Pancreas (tissue), 10 donors: ENCODE data around the gene DUSP21. TPM values are rescaled to one million over a fixed set of nuclear protein-coding genes. Genes with fewer than 3 reads are reported as not detected.
A peak's percentile ranks its signal among the peaks of the same experiment; 100 is the strongest.

Experiments
- ATAC-seq, 4 donors: fragments of 200-7000 bp; cut with Tn5 transposase; one replicate each; pipeline versions ENCODE4 v1.8.0 to v1.9.1; 2020; ENCODE audit warnings: mild to moderate bottlenecking in 4 of 4, moderate library complexity in 4 of 4
- DNase-seq, 6 donors: peaks; one replicate each; pipeline ENCODE4 v3.0.0-alpha.2; 2020
- FAIRE-seq: peaks from 2 replicates; lab custom pipeline; 2012; peaks lifted over from hg19 to GRCh38; lab: Jason Lieb, UNC
- H3K27ac ChIP-seq, 4 donors: fragments of 200-600 bp; sonication (generic); 1 replicate in 3 of 4; 2 replicates in 1 of 4; pipeline versions ENCODE4 v1.5.0 to v1.8.0; 2020
- H3K27me3 ChIP-seq, 4 donors: fragments of 200-600 bp; one replicate each; pipeline ENCODE4 v1.8.0; 2021
- H3K36me3 ChIP-seq, 3 donors: fragments of 200-600 bp; sonication (generic) in 1 of 3; one replicate each; pipeline versions ENCODE4 v1.5.0 to v1.8.0; 2020 to 2021
- H3K4me1 ChIP-seq, 3 donors: fragments of 200-600 bp; one replicate each; pipeline ENCODE4 v1.8.0; 2021
- H3K4me3 ChIP-seq, 4 donors: fragments of 200-600 bp; sonication (generic) in 2 of 4; one replicate each; pipeline versions ENCODE4 v1.5.0 to v1.8.0; 2020 to 2021
- H3K9me3 ChIP-seq, 4 donors: fragments of 200-600 bp; one replicate each; pipeline ENCODE4 v1.8.0; 2021
- WGBS, 2 donors: extraction: QIAGEN DNeasy Blood & Tissue Kit; methylation state at CpG; one replicate each; pipeline ENCODE4 v1.1.7; 2013; 5-methylcytosine and 5-hydroxymethylcytosine counted together
- intact Hi-C, 3 donors: fragments of 100-400 bp; cut with DNase I; formaldehyde crosslinking; loops; one replicate each; pipeline versions ENCODE4 v1.11.1 to v1.14.2; 2022
- polyA plus RNA-seq, 2 donors: library from polyadenylated mRNA; stranded (reverse); fragments of 200-250 nt; gene quantifications; one replicate each; pipeline ENCODE4 v1.2.3, GENCODE V29; 2013
- total RNA-seq, 6 donors: library from RNA; stranded (reverse); fragmentation: NEBNext Ultra II Directional in 4 of 6; extraction: Animal tissue kit (Norgen Biotek cat#: 25700) in 4 of 6; gene quantifications; one replicate each; pipeline versions ENCODE4 v1.2.1 to v1.2.4, GENCODE V29; 2021 to 2023
- TF ChIP-seq, protein P1 (sequence below), 4 donors: fragments of 200-600 bp; sonication (generic) in 3 of 4; IDR thresholded peaks; one replicate each; pipeline versions ENCODE4 v1.5.0 to v1.8.0; 2021; ENCODE audit warnings: antibody characterized with exemption in 4 of 4
- donor health status: healthy with polysubstance abuse.
- donor health status: DM: no; HTN: no; CAD: no; lungs with moderate emphysema.
- donor health status: DM: no; HTN: no; CAD: no.
- donor health status: control.
- donor health status: control.
- donor health status: Bipolar disorder and iron deficiency.
- donor health status: DM: yes; HTN: yes; CAD: no.
- donor health status: DM: no; HTN: no; CAD: no.
- donor health status: DM: no; HTN: no; CAD: no.
- donor health status: DM: yes; HTN: yes; CAD: no.

Gene DUSP21
- total and polyA plus RNA-seq, 8 donors = not detected

DNA sequence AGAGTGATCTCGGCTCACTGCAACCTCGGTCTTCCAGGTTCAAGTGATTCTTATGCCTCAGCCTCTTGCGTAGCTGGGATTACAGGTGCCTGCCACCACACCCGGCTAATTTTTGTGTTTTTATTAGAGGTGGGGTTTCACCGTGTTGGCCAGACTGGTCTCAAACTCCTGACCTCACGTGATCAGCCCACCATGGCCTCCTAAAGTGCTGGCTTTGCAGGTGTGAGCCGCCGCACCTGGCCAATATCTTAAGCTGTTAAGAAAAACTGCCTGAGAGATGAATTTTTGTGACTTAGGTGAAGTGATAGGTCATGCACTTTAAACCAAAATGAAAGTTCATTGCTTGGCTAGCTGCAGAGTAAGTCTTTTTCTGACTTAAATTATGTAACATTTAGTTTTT is 35.0 kb downstream of the DUSP21 start:
- FAIRE-seq = no peak
- intact Hi-C loops = no loop called here
- no peak for DNase-seq
- 82 to 94% methylated on average over 8 of the region's 8 CpGs for WGBS, 2 donors
- TF ChIP-seq, protein P1, sequence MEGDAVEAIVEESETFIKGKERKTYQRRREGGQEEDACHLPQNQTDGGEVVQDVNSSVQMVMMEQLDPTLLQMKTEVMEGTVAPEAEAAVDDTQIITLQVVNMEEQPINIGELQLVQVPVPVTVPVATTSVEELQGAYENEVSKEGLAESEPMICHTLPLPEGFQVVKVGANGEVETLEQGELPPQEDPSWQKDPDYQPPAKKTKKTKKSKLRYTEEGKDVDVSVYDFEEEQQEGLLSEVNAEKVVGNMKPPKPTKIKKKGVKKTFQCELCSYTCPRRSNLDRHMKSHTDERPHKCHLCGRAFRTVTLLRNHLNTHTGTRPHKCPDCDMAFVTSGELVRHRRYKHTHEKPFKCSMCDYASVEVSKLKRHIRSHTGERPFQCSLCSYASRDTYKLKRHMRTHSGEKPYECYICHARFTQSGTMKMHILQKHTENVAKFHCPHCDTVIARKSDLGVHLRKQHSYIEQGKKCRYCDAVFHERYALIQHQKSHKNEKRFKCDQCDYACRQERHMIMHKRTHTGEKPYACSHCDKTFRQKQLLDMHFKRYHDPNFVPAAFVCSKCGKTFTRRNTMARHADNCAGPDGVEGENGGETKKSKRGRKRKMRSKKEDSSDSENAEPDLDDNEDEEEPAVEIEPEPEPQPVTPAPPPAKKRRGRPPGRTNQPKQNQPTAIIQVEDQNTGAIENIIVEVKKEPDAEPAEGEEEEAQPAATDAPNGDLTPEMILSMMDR (IDR thresholded peaks at IDR 0.05) = no peak
- ATAC-seq = no peak
- Histone ChIP-seq H3K36me3 (no peaks in the 10 kb centered on the region), H3K27me3 (no peaks in the 10 kb centered on the region), H3K4me3 (no peak overlapping the region), H3K4me1 (peaks cover 0 to 21% (median 14%) of the 10 kb centered on the region in 3 donors), H3K9me3 (no peaks in the 10 kb centered on the region), H3K27ac (no peak overlapping the region)

DNA sequence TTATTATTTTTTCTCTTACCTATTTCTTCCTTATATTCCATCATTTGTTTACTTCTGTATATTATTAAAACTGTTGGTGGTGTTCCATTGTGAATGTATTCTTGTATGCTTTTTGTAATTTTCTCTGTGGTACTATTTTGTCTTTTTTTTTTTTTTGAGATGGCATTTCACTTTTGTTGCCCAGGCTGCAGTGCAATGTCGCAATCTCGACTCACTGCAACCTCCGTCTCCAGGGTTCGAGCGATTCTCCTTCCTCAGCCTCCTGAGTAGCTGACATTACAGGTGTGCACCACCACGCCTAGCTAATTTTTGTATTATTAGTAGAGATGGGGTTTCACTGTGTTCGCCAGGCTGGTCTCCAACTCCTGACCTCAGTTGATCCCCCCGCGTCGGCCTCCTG is 37.7 kb downstream of the DUSP21 start:
- DNase-seq = no peak
- no peak for ATAC-seq

DNA sequence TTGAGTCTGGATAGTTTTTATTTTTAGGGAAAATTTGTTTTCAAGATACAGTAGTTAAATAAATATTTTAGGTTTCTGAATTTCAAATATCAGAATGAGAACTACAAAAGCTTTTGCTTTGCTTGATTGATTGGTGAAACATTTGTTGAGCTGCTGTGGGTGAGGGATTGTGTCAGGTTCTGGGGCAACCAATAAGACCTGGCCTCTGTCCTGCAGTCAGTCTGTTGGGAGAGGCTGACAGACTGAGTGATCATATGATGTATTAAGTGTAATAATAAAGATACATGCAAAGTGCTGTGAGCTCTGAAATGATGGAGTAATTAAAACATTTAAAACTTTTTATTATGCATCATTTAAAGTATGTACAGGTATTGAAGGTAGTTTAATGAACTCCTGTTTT is 38.8 kb downstream of the DUSP21 start:
- H3K36me3 ChIP-seq = no peaks in the 10 kb centered on the region
- ATAC-seq (no peak), DNase-seq (no peak), FAIRE-seq (no peak)
- peaks cover 0 to 8% (median 7%) of the 10 kb centered on the region in 3 donors for H3K4me1 ChIP-seq
- no peaks in the 10 kb centered on the region for H3K9me3 ChIP-seq
- H3K4me3 ChIP-seq = no peak overlapping the region
- no peaks in the 10 kb centered on the region for H3K27me3 ChIP-seq
- TF ChIP-seq, protein P1 (IDR thresholded peaks at IDR 0.05) = no peak
- H3K27ac ChIP-seq = no peak overlapping the region
- intact Hi-C loops = no loop called here

More for the DNA sequence above, 37.7 kb downstream of the DUSP21 start:
- no peak overlapping the region for H3K4me3 ChIP-seq
- 95 to 98% methylated on average over 10 of the region's 10 CpGs for WGBS, 2 donors
- no peak for FAIRE-seq
- intact Hi-C loops = no loop called here
- H3K4me1 ChIP-seq = peaks cover 0 to 14% (median 8%) of the 10 kb centered on the region in 3 donors
- H3K27ac ChIP-seq = no peak overlapping the region
- TF ChIP-seq, protein P1 (IDR thresholded peaks at IDR 0.05) = no peak
- no peaks in the 10 kb centered on the region for H3K27me3 ChIP-seq
- H3K9me3 ChIP-seq = no peaks in the 10 kb centered on the region
- no peaks in the 10 kb centered on the region for H3K36me3 ChIP-seq

DNA sequence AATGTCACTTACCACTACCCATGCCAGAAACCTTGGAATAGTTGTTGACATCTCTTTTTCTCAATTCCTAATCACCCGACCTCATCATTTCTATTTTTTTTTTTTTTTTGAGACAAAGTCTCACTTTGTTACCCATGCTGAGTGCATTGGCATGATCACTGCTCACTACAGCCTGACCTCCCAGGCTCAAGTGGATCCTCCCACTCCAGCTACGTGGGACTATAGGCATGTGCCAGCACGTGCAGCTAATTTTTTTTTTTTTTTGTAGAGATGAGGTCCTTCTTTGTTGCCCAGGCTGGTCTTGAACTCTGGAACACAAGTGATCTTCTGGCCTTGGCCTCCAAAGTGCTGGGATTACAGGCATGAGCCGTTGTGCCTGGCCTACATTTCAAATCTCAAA is 41.1 kb downstream of the DUSP21 start:
- Histone ChIP-seq H3K9me3 (no peaks in the 10 kb centered on the region), H3K4me3 (no peak overlapping the region), H3K27me3 (no peaks in the 10 kb centered on the region), H3K4me1 (peaks cover 6 to 14% (median 10%) of the 10 kb centered on the region in 3 donors), H3K36me3 (no peaks in the 10 kb centered on the region), H3K27ac (no peak overlapping the region)
- TF ChIP-seq, protein P1 (IDR thresholded peaks at IDR 0.05) = no peak
- FAIRE-seq (no peak), ATAC-seq (peak in 2 of 4 donors; percentile 38 to 39), DNase-seq (no peak)
- 22 to 39% methylated on average over 4 of the region's 4 CpGs for WGBS, 2 donors
- intact Hi-C loops = no loop called here

DNA sequence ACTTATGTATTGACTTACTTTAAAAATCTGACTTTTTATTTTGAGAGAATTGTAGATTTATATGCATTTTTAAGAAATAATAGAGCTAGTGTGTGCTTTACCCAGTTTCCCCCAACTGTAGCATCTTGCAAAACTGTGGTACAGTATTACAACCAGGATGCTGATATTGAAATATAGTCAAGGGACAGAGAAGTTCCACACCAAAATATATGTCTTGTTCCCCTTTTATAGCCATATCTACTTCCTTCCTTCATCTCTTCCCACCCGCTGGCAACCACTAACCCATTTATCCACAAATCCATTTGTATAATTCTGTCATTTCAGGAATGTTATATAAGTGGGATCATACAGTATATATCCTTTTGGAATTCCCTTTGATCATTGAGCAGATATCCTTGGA is 46.0 kb downstream of the DUSP21 start:
- FAIRE-seq (no peak), ATAC-seq (no peak), DNase-seq (no peak)
- Histone ChIP-seq H3K4me3 (no peak overlapping the region), H3K4me1 (peaks cover 6 to 13% (median 12%) of the 10 kb centered on the region in 3 donors), H3K9me3 (no peaks in the 10 kb centered on the region), H3K27me3 (no peaks in the 10 kb centered on the region), H3K36me3 (no peaks in the 10 kb centered on the region), H3K27ac (no peak overlapping the region)
- intact Hi-C loops = no loop called here
- WGBS, 2 donors = 86% methylated on average over 1 of the region's 1 CpG
- TF ChIP-seq, protein P1 (IDR thresholded peaks at IDR 0.05) = no peak
